GM23338 (cell line): ENCODE measurements around the gene PTPRJ. TPM values are rescaled to one million over a fixed set of nuclear protein-coding genes. Genes with fewer than 3 reads are reported as not detected.

Experiments used
- ATAC-seq: fragments of 200-7000 bp; cut with Tn5 transposase; 3 replicates; pipeline ENCODE4 v1.9.1; 2020
- DNase-seq: peaks from one replicate; pipeline ENCODE4 v3.0.0-alpha.2; 2015; ENCODE audit warnings: low spot score
- H2AFZ ChIP-seq: fragments of 200-600 bp; sonication (generic); 2 replicates; pipeline ENCODE4 v1.8.0; 2016; ENCODE audit warnings: antibody characterized with exemption, mild to moderate bottlenecking, moderate library complexity
- H3F3A ChIP-seq: fragments of 200-600 bp; sonication (generic); replicated peaks from 2 replicates; pipeline ENCODE4 v1.8.0; 2017; ENCODE audit warnings: antibody characterized with exemption, mixed run types, low read depth
- H3K27ac ChIP-seq: fragments of 200-600 bp; sonication (generic); 2 replicates; pipeline ENCODE4 v1.6.1; 2016; ENCODE audit warnings: low read depth
- H3K27me3 ChIP-seq: fragments of 200-600 bp; sonication (generic); 2 replicates; pipeline ENCODE4 v1.8.0; 2016; ENCODE audit warnings: mild to moderate bottlenecking, mixed run types, moderate library complexity; ENCODE audit not compliant: insufficient read depth
- H3K36me3 ChIP-seq: fragments of 200-600 bp; sonication (generic); 2 replicates; pipeline ENCODE4 v1.8.0; 2016; ENCODE audit warnings: mild to moderate bottlenecking; ENCODE audit not compliant: insufficient read depth
- H3K4me1 ChIP-seq: fragments of 200-600 bp; sonication (generic); 2 replicates; pipeline ENCODE4 v1.8.0; 2016; ENCODE audit warnings: mild to moderate bottlenecking, moderate library complexity; ENCODE audit not compliant: insufficient read depth
- H3K4me2 ChIP-seq: fragments of 200-600 bp; sonication (generic); 2 replicates; pipeline ENCODE4 v1.7.1; 2017; ENCODE audit warnings: mixed run types
- H3K4me3 ChIP-seq: fragments of 200-600 bp; sonication (generic); 2 replicates; pipeline ENCODE4 v1.6.1; 2016; ENCODE audit warnings: mixed run types
- H3K79me2 ChIP-seq: fragments of 200-600 bp; sonication (generic); replicated peaks from 2 replicates; pipeline ENCODE4 v1.8.0; 2017; ENCODE audit warnings: mild to moderate bottlenecking; ENCODE audit not compliant: insufficient read depth
- H3K9me2 ChIP-seq: fragments of 200-600 bp; sonication (generic); 2 replicates; pipeline ENCODE4 v1.8.0; 2017; ENCODE audit not compliant: insufficient read depth
- H4K20me1 ChIP-seq: fragments of 200-600 bp; sonication (generic); replicated peaks from 2 replicates; pipeline ENCODE4 v1.8.0; 2017; ENCODE audit warnings: mild to moderate bottlenecking; ENCODE audit not compliant: insufficient read depth
- H3K27ac Mint-ChIP-seq: 2 replicates; pipeline ENCODE4 v1.8.0; 2020; ENCODE audit warnings: inconsistent platforms, mild to moderate bottlenecking, moderate library complexity, mixed read lengths
- H3K27me3 Mint-ChIP-seq: 3 replicates; pipeline ENCODE4 v1.8.0; 2022; ENCODE audit warnings: low read depth, mild to moderate bottlenecking, moderate library complexity, mixed read lengths, inconsistent platforms; ENCODE audit not compliant: insufficient read depth, poor library complexity
- H3K36me3 Mint-ChIP-seq: 3 replicates; pipeline ENCODE4 v1.8.0; 2021; ENCODE audit warnings: low read depth, mild to moderate bottlenecking, inconsistent platforms, moderate library complexity, mixed read lengths
- H3K4me1 Mint-ChIP-seq: 3 replicates; pipeline ENCODE4 v1.8.0; 2020; ENCODE audit warnings: mild to moderate bottlenecking, inconsistent platforms, mixed read lengths
- H3K4me3 Mint-ChIP-seq: 3 replicates; pipeline ENCODE4 v1.8.0; 2021; ENCODE audit warnings: moderate library complexity, mild to moderate bottlenecking, inconsistent platforms, mixed read lengths
- H3K9me3 Mint-ChIP-seq: 3 replicates; pipeline ENCODE4 v1.8.0; 2020; ENCODE audit warnings: moderate library complexity, mild to moderate bottlenecking, inconsistent platforms, mixed read lengths
- CREB1 ChIP-seq: fragments of 250-450 bp; sonication (Bioruptor Pico); IDR thresholded peaks from 2 replicates; pipeline ENCODE4 v1.5.0; 2020; ENCODE audit warnings: low read depth, mild to moderate bottlenecking, moderate library complexity
- JUNB ChIP-seq: IDR thresholded peaks from one replicate; pipeline ENCODE4 v1.6.1; 2016; ENCODE audit warnings: antibody characterized with exemption; ENCODE audit not compliant: unreplicated experiment
- NANOG ChIP-seq: IDR thresholded peaks from 2 replicates; pipeline ENCODE4 v1.6.1; 2016; ENCODE audit warnings: antibody characterized with exemption, borderline replicate concordance
- POLR2AphosphoS5 ChIP-seq: IDR thresholded peaks from 2 replicates; pipeline ENCODE4 v1.6.1; 2016; ENCODE audit warnings: antibody characterized with exemption, low read depth
- STAT1 ChIP-seq: IDR thresholded peaks from one replicate; pipeline ENCODE4 v1.6.1; 2016; ENCODE audit warnings: antibody characterized with exemption; ENCODE audit not compliant: unreplicated experiment
- ZNF114 ChIP-seq: fragments of 250-450 bp; sonication (Bioruptor Pico); IDR thresholded peaks from 2 replicates; pipeline ENCODE4 v1.5.0; 2020; ENCODE audit warnings: mild to moderate bottlenecking, moderate library complexity
- ZNF331 ChIP-seq: fragments of 250-450 bp; sonication (Bioruptor Pico); IDR thresholded peaks from 2 replicates; pipeline ENCODE4 v1.5.0; 2020; ENCODE audit warnings: low read depth, mild to moderate bottlenecking, moderate library complexity
- polyA plus RNA-seq: library from polyadenylated mRNA; unstranded; fragments of >200 nt; fragmentation: Nextera tagmentation; extraction: Ambion mirVana; gene quantifications from 2 replicates; pipeline ENCODE4 v1.2.1, GENCODE V29; 2016
- total RNA-seq: library from RNA; depleted of rRNA; stranded (reverse); fragments of >200 nt; shearing (Covaris generic); gene quantifications from 2 replicates; pipeline ENCODE4 v1.2.3, GENCODE V29; 2014
- TF ChIP-seq, protein P1 (sequence below), 2 experiments: fragments of 200-600 bp in 1 of 2; sonication (generic) in 1 of 2; conservative IDR thresholded peaks; 2 replicates each; pipeline versions ENCODE4 v1.5.1 to v1.6.1; 2016 to 2017; ENCODE audit warnings: antibody characterized with exemption in 2 of 2, low read depth in 2 of 2, mild to moderate bottlenecking in 2 of 2, moderate library complexity in 1 of 2
- TF ChIP-seq, protein P2 (sequence below): fragments of 250-450 bp; sonication (Bioruptor Pico); IDR thresholded peaks from 2 replicates; pipeline ENCODE4 v1.5.0; 2020; ENCODE audit warnings: mild to moderate bottlenecking, moderate library complexity
- TF ChIP-seq, protein P3 (sequence below): IDR thresholded peaks from one replicate; pipeline ENCODE4 v1.6.1; 2018; ENCODE audit warnings: antibody characterized with exemption; ENCODE audit not compliant: unreplicated experiment

PTPRJ gene
- total and polyA plus RNA-seq, 2 experiments from 2014 or later, result 4.2 to 16.0 TPM

DNA sequence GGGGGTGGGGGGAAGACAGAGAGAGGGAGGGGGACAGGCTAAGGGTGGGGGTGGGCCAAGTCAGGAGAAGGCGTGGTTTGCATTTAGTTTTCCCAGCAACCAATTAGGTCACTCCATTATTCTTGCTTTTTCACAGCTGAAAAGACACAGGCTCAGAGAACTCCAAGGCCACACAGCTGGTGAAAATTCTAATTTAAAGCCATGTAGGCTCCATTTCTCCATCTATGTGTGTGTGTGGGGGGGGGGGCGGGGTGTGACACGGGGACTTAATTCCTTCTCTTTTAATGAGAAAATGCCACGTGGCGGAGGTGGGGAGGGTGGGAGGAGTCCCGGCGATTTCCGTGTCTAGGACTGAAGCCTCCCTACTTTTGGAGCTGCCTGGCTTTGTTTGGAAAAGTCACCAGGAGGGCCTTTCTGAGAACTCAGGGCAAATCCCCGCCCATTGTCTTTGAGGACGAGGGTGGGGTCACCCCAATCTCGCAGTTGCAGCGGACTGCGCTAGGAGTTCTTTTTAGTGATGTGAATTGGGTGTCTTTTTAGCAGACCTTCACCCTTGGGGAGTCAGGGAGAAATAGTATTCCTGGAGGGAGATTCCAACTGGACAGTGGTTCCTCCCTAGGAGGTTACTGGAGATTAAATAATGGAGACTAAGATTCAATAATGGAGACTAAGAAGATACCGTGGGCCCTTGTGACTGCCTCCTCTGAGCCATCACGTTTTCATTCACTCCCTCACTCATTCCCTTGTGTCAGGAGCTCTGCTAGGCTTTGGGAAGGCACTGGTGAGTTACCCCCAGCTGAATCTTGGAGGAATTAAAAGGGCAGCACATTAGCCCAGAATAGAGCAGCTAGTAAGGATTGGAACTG lies 36.4 kb upstream of the PTPRJ start:
- Mint-ChIP-seq H3K27ac (peak overlapping the region; percentile 47; the same call in 1 of the 2 replicates), H3K36me3 (no peaks in the 10 kb centered on the region), H3K9me3 (no peaks in the 10 kb centered on the region), H3K27me3 (peaks cover 7% of the 10 kb centered on the region), H3K4me3 (peak overlapping the region; percentile 49), H3K4me1 (peaks cover 26% of the 10 kb centered on the region)
- H3K36me3 ChIP-seq, result no peaks in the 10 kb centered on the region
- H3K4me2 ChIP-seq, result peak overlapping the region; percentile 72
- no peaks in the 10 kb centered on the region for H3K9me2 ChIP-seq
- peak overlapping the region; percentile 84; the same call in 1 of the 2 replicates for H2AFZ ChIP-seq
- peaks cover 24% of the 10 kb centered on the region for H3K4me1 ChIP-seq
- no peaks in the 10 kb centered on the region for H4K20me1 ChIP-seq
- TF ChIP-seq, protein P1, sequence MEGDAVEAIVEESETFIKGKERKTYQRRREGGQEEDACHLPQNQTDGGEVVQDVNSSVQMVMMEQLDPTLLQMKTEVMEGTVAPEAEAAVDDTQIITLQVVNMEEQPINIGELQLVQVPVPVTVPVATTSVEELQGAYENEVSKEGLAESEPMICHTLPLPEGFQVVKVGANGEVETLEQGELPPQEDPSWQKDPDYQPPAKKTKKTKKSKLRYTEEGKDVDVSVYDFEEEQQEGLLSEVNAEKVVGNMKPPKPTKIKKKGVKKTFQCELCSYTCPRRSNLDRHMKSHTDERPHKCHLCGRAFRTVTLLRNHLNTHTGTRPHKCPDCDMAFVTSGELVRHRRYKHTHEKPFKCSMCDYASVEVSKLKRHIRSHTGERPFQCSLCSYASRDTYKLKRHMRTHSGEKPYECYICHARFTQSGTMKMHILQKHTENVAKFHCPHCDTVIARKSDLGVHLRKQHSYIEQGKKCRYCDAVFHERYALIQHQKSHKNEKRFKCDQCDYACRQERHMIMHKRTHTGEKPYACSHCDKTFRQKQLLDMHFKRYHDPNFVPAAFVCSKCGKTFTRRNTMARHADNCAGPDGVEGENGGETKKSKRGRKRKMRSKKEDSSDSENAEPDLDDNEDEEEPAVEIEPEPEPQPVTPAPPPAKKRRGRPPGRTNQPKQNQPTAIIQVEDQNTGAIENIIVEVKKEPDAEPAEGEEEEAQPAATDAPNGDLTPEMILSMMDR (conservative IDR thresholded peaks at IDR 0.05; ENCODE audit: low read depth in 2 of 2), result no peak
- TF ChIP-seq STAT1, result no peak
- no peak for TF ChIP-seq CREB1
- TF ChIP-seq NANOG, result no peak
- no peak for TF ChIP-seq ZNF331
- TF ChIP-seq, protein P2, sequence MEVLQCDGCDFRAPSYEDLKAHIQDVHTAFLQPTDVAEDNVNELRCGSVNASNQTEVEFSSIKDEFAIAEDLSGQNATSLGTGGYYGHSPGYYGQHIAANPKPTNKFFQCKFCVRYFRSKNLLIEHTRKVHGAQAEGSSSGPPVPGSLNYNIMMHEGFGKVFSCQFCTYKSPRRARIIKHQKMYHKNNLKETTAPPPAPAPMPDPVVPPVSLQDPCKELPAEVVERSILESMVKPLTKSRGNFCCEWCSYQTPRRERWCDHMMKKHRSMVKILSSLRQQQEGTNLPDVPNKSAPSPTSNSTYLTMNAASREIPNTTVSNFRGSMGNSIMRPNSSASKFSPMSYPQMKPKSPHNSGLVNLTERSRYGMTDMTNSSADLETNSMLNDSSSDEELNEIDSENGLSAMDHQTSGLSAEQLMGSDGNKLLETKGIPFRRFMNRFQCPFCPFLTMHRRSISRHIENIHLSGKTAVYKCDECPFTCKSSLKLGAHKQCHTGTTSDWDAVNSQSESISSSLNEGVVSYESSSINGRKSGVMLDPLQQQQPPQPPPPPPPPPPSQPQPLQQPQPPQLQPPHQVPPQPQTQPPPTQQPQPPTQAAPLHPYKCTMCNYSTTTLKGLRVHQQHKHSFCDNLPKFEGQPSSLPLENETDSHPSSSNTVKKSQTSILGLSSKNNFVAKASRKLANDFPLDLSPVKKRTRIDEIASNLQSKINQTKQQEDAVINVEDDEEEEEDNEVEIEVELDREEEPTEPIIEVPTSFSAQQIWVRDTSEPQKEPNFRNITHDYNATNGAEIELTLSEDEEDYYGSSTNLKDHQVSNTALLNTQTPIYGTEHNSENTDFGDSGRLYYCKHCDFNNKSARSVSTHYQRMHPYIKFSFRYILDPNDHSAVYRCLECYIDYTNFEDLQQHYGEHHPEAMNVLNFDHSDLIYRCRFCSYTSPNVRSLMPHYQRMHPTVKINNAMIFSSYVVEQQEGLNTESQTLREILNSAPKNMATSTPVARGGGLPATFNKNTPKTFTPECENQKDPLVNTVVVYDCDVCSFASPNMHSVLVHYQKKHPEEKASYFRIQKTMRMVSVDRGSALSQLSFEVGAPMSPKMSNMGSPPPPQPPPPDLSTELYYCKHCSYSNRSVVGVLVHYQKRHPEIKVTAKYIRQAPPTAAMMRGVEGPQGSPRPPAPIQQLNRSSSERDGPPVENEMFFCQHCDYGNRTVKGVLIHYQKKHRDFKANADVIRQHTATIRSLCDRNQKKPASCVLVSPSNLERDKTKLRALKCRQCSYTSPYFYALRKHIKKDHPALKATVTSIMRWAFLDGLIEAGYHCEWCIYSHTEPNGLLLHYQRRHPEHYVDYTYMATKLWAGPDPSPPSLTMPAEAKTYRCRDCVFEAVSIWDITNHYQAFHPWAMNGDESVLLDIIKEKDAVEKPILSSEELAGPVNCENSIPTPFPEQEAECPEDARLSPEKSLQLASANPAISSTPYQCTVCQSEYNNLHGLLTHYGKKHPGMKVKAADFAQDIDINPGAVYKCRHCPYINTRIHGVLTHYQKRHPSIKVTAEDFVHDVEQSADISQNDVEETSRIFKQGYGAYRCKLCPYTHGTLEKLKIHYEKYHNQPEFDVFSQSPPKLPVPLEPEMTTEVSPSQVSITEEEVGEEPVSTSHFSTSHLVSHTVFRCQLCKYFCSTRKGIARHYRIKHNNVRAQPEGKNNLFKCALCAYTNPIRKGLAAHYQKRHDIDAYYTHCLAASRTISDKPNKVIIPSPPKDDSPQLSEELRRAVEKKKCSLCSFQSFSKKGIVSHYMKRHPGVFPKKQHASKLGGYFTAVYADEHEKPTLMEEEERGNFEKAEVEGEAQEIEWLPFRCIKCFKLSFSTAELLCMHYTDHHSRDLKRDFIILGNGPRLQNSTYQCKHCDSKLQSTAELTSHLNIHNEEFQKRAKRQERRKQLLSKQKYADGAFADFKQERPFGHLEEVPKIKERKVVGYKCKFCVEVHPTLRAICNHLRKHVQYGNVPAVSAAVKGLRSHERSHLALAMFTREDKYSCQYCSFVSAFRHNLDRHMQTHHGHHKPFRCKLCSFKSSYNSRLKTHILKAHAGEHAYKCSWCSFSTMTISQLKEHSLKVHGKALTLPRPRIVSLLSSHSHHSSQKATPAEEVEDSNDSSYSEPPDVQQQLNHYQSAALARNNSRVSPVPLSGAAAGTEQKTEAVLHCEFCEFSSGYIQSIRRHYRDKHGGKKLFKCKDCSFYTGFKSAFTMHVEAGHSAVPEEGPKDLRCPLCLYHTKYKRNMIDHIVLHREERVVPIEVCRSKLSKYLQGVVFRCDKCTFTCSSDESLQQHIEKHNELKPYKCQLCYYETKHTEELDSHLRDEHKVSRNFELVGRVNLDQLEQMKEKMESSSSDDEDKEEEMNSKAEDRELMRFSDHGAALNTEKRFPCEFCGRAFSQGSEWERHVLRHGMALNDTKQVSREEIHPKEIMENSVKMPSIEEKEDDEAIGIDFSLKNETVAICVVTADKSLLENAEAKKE (CRISPR knock-in tag), result no peak
- no peak for TF ChIP-seq POLR2AphosphoS5
- no peak for TF ChIP-seq JUNB
- TF ChIP-seq ZNF114, result no peak
- TF ChIP-seq, protein P3, sequence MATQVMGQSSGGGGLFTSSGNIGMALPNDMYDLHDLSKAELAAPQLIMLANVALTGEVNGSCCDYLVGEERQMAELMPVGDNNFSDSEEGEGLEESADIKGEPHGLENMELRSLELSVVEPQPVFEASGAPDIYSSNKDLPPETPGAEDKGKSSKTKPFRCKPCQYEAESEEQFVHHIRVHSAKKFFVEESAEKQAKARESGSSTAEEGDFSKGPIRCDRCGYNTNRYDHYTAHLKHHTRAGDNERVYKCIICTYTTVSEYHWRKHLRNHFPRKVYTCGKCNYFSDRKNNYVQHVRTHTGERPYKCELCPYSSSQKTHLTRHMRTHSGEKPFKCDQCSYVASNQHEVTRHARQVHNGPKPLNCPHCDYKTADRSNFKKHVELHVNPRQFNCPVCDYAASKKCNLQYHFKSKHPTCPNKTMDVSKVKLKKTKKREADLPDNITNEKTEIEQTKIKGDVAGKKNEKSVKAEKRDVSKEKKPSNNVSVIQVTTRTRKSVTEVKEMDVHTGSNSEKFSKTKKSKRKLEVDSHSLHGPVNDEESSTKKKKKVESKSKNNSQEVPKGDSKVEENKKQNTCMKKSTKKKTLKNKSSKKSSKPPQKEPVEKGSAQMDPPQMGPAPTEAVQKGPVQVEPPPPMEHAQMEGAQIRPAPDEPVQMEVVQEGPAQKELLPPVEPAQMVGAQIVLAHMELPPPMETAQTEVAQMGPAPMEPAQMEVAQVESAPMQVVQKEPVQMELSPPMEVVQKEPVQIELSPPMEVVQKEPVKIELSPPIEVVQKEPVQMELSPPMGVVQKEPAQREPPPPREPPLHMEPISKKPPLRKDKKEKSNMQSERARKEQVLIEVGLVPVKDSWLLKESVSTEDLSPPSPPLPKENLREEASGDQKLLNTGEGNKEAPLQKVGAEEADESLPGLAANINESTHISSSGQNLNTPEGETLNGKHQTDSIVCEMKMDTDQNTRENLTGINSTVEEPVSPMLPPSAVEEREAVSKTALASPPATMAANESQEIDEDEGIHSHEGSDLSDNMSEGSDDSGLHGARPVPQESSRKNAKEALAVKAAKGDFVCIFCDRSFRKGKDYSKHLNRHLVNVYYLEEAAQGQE, result no peak
- no peaks in the 10 kb centered on the region for H3K79me2 ChIP-seq
- ATAC-seq, result peak; percentile 84
- peak overlapping the region; percentile 44 for H3K4me3 ChIP-seq
- peak; percentile 86 for DNase-seq
- H3K27ac ChIP-seq, result 0 out of 2 replicates have a peak overlapping the region, but pooled peaks have one; percentile 64
- H3F3A ChIP-seq, result no peaks in the 10 kb centered on the region
- H3K27me3 ChIP-seq, result no peaks in the 10 kb centered on the region
